Measurements from ENCODE around the gene TSR1.

GRCh38 chr17:2362416-2362815, 26.2 kb upstream of the TSR1 start:
- no peak for TF ChIP-seq PKNOX1 (IDR thresholded peaks at IDR 0.05)
- TF ChIP-seq FOXK2 (IDR thresholded peaks at IDR 0.05) = no peak

Data from HEK293T (cell line).